CD1c-positive myeloid dendritic cell (primary cell): ENCODE results near the gene SPOCD1.
A peak's percentile ranks its signal among the peaks of the same experiment; 100 is the strongest.

Experiments
- DNase-seq: peaks from one replicate; pipeline ENCODE4 v3.0.0-alpha.2; 2016; ENCODE audit errors: extremely low spot score

The SPOCD1 gene

GRCh38 chr1:31771891-31772668 is 43.7 kb downstream of the SPOCD1 start:
- DNase-seq = peak; percentile 46

GRCh38 chr1:31769720-31770390 is 46.0 kb downstream of the SPOCD1 start:
- DNase-seq = no peak

- peak; percentile 41 for DNase-seq
Measured at GRCh38 chr1:31768939-31769704, 46.7 kb downstream of the SPOCD1 start.

- DNase-seq = no peak
Measured at GRCh38 chr1:31768407-31768907, 47.4 kb downstream of the SPOCD1 start.

- DNase-seq = no peak
Measured at GRCh38 chr1:31767225-31767624, 48.6 kb downstream of the SPOCD1 start.

GRCh38 chr1:31765516-31765915 is 50.3 kb downstream of the SPOCD1 start:
- DNase-seq = no peak

GRCh38 chr1:31765041-31765467 is 50.8 kb downstream of the SPOCD1 start:
- no peak for DNase-seq

- DNase-seq = peak; percentile 46
Measured at GRCh38 chr1:31764312-31765040, 51.3 kb downstream of the SPOCD1 start, which contains the start of gene ADGRB2. Gene ADGRB2 (minus strand): TSS chr1:31764340. CDS start chr1:31757221, 7,119 bp downstream.

- no peak for DNase-seq
Measured at GRCh38 chr1:31763671-31764311, 52.0 kb downstream of the SPOCD1 start.

- peak; percentile 52 for DNase-seq
Measured at GRCh38 chr1:31762726-31763670, 52.8 kb downstream of the SPOCD1 start.

GRCh38 chr1:31762323-31762722 is 53.5 kb downstream of the SPOCD1 start:
- DNase-seq = no peak

GRCh38 chr1:31761883-31762282 is 53.9 kb downstream of the SPOCD1 start:
- no peak for DNase-seq

GRCh38 chr1:31760471-31761470 is 55.1 kb downstream of the SPOCD1 start:
- peak; percentile 68 for DNase-seq

- no peak for DNase-seq
Measured at GRCh38 chr1:31759298-31760023, 56.4 kb downstream of the SPOCD1 start.

GRCh38 chr1:31758823-31759222 is 57.0 kb downstream of the SPOCD1 start:
- no peak for DNase-seq

- no peak for DNase-seq
Measured at GRCh38 chr1:31757989-31758388, 57.8 kb downstream of the SPOCD1 start.

- no peak for DNase-seq
Measured at GRCh38 chr1:31757204-31757679, 58.6 kb downstream of the SPOCD1 start.

- no peak for DNase-seq
Measured at GRCh38 chr1:31756578-31756977, 59.2 kb downstream of the SPOCD1 start.
